Right lobe of liver (tissue), 6 donors: Measurements from ENCODE around the gene EWSR1. TPM values are rescaled to one million over a fixed set of nuclear protein-coding genes. Genes with fewer than 3 reads are reported as not detected.

Experiments
- ATAC-seq, 4 donors: fragments of 200-7000 bp; cut with Tn5 transposase; one replicate each; pipeline ENCODE4 v1.9.1; 2020; ENCODE audit warnings: mild to moderate bottlenecking in 4 of 4, moderate library complexity in 4 of 4
- DNase-seq, 3 donors: peaks; one replicate each; pipeline ENCODE4 v3.0.0-alpha.2; 2020
- H3K27ac ChIP-seq, 3 donors: fragments of 200-600 bp; one replicate each; pipeline ENCODE4 v1.8.0; 2022
- H3K27me3 ChIP-seq, 2 donors: fragments of 200-600 bp; one replicate each; pipeline ENCODE4 v1.8.0; 2022
- H3K36me3 ChIP-seq, 4 donors: fragments of 200-600 bp; sonication (generic) in 1 of 4; one replicate each; pipeline versions ENCODE4 v1.5.1 to v1.8.0; 2017 to 2022; ENCODE audit warnings: control low read depth in 1 of 4
- H3K4me1 ChIP-seq, 4 donors: fragments of 200-600 bp; sonication (generic) in 1 of 4; one replicate each; pipeline versions ENCODE4 v1.5.1 to v1.8.0; 2017 to 2022; ENCODE audit warnings: control low read depth in 1 of 4
- H3K4me3 ChIP-seq, 3 donors: fragments of 200-600 bp; one replicate each; pipeline ENCODE4 v1.8.0; 2022
- H3K9me3 ChIP-seq, 4 donors: fragments of 200-600 bp; sonication (generic) in 1 of 4; one replicate each; pipeline versions ENCODE4 v1.5.1 to v1.8.0; 2017 to 2022; ENCODE audit warnings: control low read depth in 1 of 4
- POLR2A ChIP-seq: fragments of 450-650 bp; IDR thresholded peaks from one replicate; pipeline ENCODE4 v1.6.1; 2017; ENCODE audit warnings: antibody characterized with exemption, mild to moderate bottlenecking
- WGBS: methylation state at CpG from one replicate; pipeline ENCODE4 v1.1.6; 2018; ENCODE audit warnings: low coverage, low lambda C conversion rate; ENCODE audit not compliant: insufficient coverage; ENCODE audit errors: missing lambda C conversion rate; 5-methylcytosine and 5-hydroxymethylcytosine counted together
- intact Hi-C, 2 donors: fragments of 100-400 bp; cut with DNase I; formaldehyde crosslinking; loops; one replicate each; pipeline versions ENCODE4 v1.11.2 to v1.14.1; 2022
- total RNA-seq, 6 experiments: library from RNA; depleted of rRNA in 2 of 6; stranded (reverse); fragments of >200 nt in 2 of 6; fragmentation: NEBNext Ultra II Directional in 3 of 6; extraction: Animal tissue kit (Norgen Biotek cat#: 25700) in 3 of 6; gene quantifications; one replicate each; pipeline versions ENCODE4 v1.1.0 to v1.2.4, GENCODE V29; 2016 to 2023
- TF ChIP-seq, protein P1 (sequence below), 4 donors: fragments of 200-600 bp in 3 of 4; fragments of 450-650 bp in 1 of 4; IDR thresholded peaks; one replicate each; pipeline versions ENCODE4 v1.5.1 to v1.8.0; 2016 to 2022; ENCODE audit warnings: antibody characterized with exemption in 4 of 4, mild to moderate bottlenecking in 2 of 4
- donor health status: DM: no; HTN: yes; CAD: no.
- donor health status: DM: no; HTN: no; CAD: no.
- donor health status: DM: no; HTN: no; CAD: no.
- donor health status: DM: no; HTN: yes; CAD: no.
- donor health status: DM: no; HTN: yes; CAD: no.

The EWSR1 gene
- total RNA-seq, 6 experiments from 2014 or later, result 75.0 to 112 (median 98.2) TPM

DNA sequence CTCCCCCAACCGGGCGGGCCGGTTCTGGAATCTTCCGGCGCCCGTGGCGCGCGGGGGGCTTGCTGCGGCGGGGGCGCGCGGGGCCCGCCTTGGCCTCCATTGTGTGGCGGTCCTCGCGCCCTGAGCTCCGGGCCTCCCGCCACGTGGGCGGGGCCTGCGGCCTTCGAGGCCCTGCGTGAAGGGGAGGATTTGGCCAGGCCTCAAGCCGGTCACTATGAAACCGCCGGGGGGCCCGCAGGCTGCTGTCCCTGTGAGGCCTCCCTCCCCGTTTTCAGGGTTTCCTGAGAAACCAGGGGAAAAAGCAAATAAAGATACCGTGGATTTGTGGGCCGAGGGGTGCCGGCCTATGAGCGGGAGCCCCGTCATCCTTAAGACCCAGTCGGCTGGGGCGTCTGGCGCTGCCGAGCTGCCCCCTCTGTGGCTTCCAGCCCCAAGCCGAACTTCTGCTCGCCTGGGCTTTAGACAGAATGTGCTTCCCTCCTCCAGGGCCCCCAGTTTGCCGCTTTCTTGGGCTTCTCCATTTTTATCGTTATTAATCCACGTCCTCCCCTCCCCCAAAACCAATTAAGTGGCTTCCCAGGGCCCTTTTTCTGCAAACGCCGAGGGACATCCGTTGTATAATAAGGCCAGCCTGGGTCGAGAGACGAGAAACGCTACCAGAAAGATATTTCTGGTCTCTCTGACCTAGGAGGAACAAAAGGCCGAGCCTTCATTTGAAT lies 602 bp downstream of the EWSR1 start:
- Histone ChIP-seq H3K36me3 (peaks cover 3 to 28% (median 16%) of the 10 kb centered on the region in 4 donors), H3K27me3 (no peaks in the 10 kb centered on the region), H3K27ac (peak overlapping the region; percentile 97 to 100 (median 98)), H3K9me3 (no peaks in the 10 kb centered on the region), H3K4me1 (peaks cover 0 to 41% (median 13%) of the 10 kb centered on the region in 4 donors), H3K4me3 (peak overlapping the region; percentile 63 to 98 (median 87))
- WGBS, result 1% methylated on average over 16 of the region's 51 CpGs
- DNase-seq (peak; percentile 70 to 80 (median 79)), ATAC-seq (peak; percentile 36 to 68 (median 62))
- intact Hi-C loops, result no loop called here
- peak; percentile 5 for TF ChIP-seq POLR2A
- TF ChIP-seq, protein P1, sequence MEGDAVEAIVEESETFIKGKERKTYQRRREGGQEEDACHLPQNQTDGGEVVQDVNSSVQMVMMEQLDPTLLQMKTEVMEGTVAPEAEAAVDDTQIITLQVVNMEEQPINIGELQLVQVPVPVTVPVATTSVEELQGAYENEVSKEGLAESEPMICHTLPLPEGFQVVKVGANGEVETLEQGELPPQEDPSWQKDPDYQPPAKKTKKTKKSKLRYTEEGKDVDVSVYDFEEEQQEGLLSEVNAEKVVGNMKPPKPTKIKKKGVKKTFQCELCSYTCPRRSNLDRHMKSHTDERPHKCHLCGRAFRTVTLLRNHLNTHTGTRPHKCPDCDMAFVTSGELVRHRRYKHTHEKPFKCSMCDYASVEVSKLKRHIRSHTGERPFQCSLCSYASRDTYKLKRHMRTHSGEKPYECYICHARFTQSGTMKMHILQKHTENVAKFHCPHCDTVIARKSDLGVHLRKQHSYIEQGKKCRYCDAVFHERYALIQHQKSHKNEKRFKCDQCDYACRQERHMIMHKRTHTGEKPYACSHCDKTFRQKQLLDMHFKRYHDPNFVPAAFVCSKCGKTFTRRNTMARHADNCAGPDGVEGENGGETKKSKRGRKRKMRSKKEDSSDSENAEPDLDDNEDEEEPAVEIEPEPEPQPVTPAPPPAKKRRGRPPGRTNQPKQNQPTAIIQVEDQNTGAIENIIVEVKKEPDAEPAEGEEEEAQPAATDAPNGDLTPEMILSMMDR (IDR thresholded peaks at IDR 0.05), result peak in 1 of 4 donors; percentile 2

DNA sequence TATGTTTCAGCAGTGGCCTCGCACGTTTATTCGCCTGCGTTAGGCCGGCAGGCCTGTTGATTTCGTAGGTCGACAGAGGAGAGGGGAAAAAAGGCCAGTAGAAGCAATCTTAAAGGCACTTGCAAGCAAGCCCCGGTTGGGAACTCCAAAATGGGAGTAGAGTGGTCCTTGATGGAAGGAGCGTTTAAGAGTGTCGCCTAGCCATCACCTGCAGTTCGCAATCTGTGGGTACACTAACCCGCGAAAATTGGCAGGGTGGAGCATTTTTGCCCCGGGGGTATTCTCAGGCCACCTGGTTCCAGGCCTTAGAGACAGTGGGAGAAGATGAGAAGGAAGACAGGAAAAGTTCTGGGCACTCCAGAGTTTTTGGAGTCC lies 1.1 kb downstream of the EWSR1 start:
- intact Hi-C loops, result no loop called here
- ATAC-seq, result no peak
- Histone ChIP-seq H3K9me3 (no peaks in the 10 kb centered on the region), H3K4me1 (peaks cover 0 to 46% (median 15%) of the 10 kb centered on the region in 4 donors), H3K36me3 (peaks cover 9 to 30% (median 18%) of the 10 kb centered on the region in 4 donors), H3K27me3 (no peaks in the 10 kb centered on the region), H3K4me3 (peak overlapping the region; percentile 63 to 98 (median 87)), H3K27ac (peak overlapping the region; percentile 97 to 100 (median 98))
- DNase-seq, result no peak
- 0% methylated on average over 10 of the region's 14 CpGs for WGBS
- TF ChIP-seq, protein P1 (IDR thresholded peaks at IDR 0.05), result no peak

GRCh38 chr22:29269731-29270474 lies 1.8 kb downstream of the EWSR1 start:
- H3K36me3 ChIP-seq, result peaks cover 6 to 37% (median 22%) of the 10 kb centered on the region in 4 donors
- TF ChIP-seq, protein P1 (IDR thresholded peaks at IDR 0.05), result no peak
- TF ChIP-seq POLR2A, result no peak
- H3K9me3 ChIP-seq, result no peaks in the 10 kb centered on the region
- DNase-seq (no peak), ATAC-seq (peak in 1 of 4 donors; percentile 1)
- H3K4me1 ChIP-seq, result peaks cover 0 to 53% (median 19%) of the 10 kb centered on the region in 4 donors
- peak overlapping the region; percentile 63 to 98 (median 87) for H3K4me3 ChIP-seq
- H3K27me3 ChIP-seq, result no peaks in the 10 kb centered on the region
- H3K27ac ChIP-seq, result peak overlapping the region; percentile 97 to 100 (median 98)
- intact Hi-C loops, result no loop called here
- 4% methylated on average over 13 of the region's 13 CpGs for WGBS

GRCh38 chr22:29270475-29271271 lies 2.6 kb downstream of the EWSR1 start:
- 14% methylated on average over 9 of the region's 9 CpGs for WGBS
- Histone ChIP-seq H3K36me3 (peaks cover 3 to 38% (median 22%) of the 10 kb centered on the region in 4 donors), H3K4me1 (peaks cover 0 to 61% (median 22%) of the 10 kb centered on the region in 4 donors), H3K9me3 (no peaks in the 10 kb centered on the region), H3K27me3 (no peaks in the 10 kb centered on the region), H3K27ac (peak overlapping the region in 2 of 3 donors; percentile 98 to 100), H3K4me3 (peak overlapping the region; percentile 63 to 98 (median 87))
- intact Hi-C loops, result no loop called here
- TF ChIP-seq, protein P1 (IDR thresholded peaks at IDR 0.05), result no peak
- no peak for TF ChIP-seq POLR2A
- ATAC-seq (peak in 3 of 4 donors; percentile 1 to 12 (median 6)), DNase-seq (no peak)
